GM23338 (cell line): ENCODE data around the gene PTH2.

Source experiments
- CREB1 ChIP-seq: fragments of 250-450 bp; sonication (Bioruptor Pico); IDR thresholded peaks from 2 replicates; pipeline ENCODE4 v1.5.0; 2020; ENCODE audit warnings: low read depth, mild to moderate bottlenecking, moderate library complexity
- ETS1 ChIP-seq: IDR thresholded peaks from 2 replicates; pipeline ENCODE4 v1.6.1; 2016; ENCODE audit warnings: antibody characterized with exemption
- EZH2 ChIP-seq: fragments of 200-600 bp; sonication (generic); IDR thresholded peaks from one replicate; pipeline ENCODE4 v1.8.0; 2017; ENCODE audit warnings: antibody characterized with exemption, mild to moderate bottlenecking, low read depth; ENCODE audit not compliant: unreplicated experiment
- EZH2phosphoT487 ChIP-seq: fragments of 200-600 bp; sonication (generic); IDR thresholded peaks from one replicate; pipeline ENCODE4 v1.8.1; 2018; ENCODE audit warnings: antibody characterized with exemption; ENCODE audit not compliant: unreplicated experiment
- JUNB ChIP-seq: IDR thresholded peaks from one replicate; pipeline ENCODE4 v1.6.1; 2016; ENCODE audit warnings: antibody characterized with exemption; ENCODE audit not compliant: unreplicated experiment
- POLR2AphosphoS5 ChIP-seq: IDR thresholded peaks from 2 replicates; pipeline ENCODE4 v1.6.1; 2016; ENCODE audit warnings: antibody characterized with exemption, low read depth
- REST ChIP-seq: IDR thresholded peaks from one replicate; pipeline ENCODE4 v1.6.1; 2018; ENCODE audit warnings: antibody characterized with exemption; ENCODE audit not compliant: unreplicated experiment
- ZNF331 ChIP-seq: fragments of 250-450 bp; sonication (Bioruptor Pico); IDR thresholded peaks from 2 replicates; pipeline ENCODE4 v1.5.0; 2020; ENCODE audit warnings: low read depth, mild to moderate bottlenecking, moderate library complexity
- ZNF462 ChIP-seq: fragments of 250-450 bp; sonication (Bioruptor Pico); IDR thresholded peaks from 2 replicates; pipeline ENCODE4 v1.5.0; 2020; ENCODE audit warnings: mild to moderate bottlenecking, moderate library complexity
- TF ChIP-seq, protein P1 (sequence below), 2 experiments: fragments of 200-600 bp in 1 of 2; sonication (generic) in 1 of 2; conservative IDR thresholded peaks; 2 replicates each; pipeline versions ENCODE4 v1.5.1 to v1.6.1; 2016 to 2017; ENCODE audit warnings: antibody characterized with exemption in 2 of 2, low read depth in 2 of 2, mild to moderate bottlenecking in 2 of 2, moderate library complexity in 1 of 2

DNA sequence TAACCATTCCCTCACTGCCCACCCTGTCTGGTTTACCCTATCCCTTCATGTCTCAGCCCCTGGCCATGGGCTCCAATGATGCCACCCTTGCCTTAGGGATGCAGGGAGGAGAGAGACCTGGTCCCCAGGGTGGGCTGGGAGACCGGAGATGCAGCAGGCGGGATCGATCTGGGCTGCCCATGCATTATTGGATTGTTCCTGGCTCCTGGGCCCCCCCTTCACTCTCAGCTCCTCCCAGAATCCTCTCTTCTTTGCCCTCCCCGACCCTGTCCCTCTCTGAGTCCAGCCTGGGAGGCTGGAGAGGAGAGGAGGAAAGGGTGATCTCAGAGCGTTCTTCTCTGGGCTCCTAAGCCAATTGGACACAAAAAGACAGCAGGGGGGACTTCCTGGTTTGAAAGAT, 29.4 kb downstream of the PTH2 start:
- no peak for TF ChIP-seq POLR2AphosphoS5
- TF ChIP-seq ETS1: no peak
- TF ChIP-seq, protein P1, sequence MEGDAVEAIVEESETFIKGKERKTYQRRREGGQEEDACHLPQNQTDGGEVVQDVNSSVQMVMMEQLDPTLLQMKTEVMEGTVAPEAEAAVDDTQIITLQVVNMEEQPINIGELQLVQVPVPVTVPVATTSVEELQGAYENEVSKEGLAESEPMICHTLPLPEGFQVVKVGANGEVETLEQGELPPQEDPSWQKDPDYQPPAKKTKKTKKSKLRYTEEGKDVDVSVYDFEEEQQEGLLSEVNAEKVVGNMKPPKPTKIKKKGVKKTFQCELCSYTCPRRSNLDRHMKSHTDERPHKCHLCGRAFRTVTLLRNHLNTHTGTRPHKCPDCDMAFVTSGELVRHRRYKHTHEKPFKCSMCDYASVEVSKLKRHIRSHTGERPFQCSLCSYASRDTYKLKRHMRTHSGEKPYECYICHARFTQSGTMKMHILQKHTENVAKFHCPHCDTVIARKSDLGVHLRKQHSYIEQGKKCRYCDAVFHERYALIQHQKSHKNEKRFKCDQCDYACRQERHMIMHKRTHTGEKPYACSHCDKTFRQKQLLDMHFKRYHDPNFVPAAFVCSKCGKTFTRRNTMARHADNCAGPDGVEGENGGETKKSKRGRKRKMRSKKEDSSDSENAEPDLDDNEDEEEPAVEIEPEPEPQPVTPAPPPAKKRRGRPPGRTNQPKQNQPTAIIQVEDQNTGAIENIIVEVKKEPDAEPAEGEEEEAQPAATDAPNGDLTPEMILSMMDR (conservative IDR thresholded peaks at IDR 0.05; ENCODE audit: low read depth in 2 of 2): no peak
- TF ChIP-seq CREB1: no peak
- TF ChIP-seq EZH2: no peak
- no peak for TF ChIP-seq REST
- no peak for TF ChIP-seq EZH2phosphoT487
- TF ChIP-seq JUNB: no peak
- no peak for TF ChIP-seq ZNF331 (CRISPR knock-in tag)
- TF ChIP-seq ZNF462: no peak
